DND-41 (cell line): ENCODE measurements around the gene CYP4V2.

ENCODE experiments used
- EZH2 ChIP-seq: IDR thresholded peaks from 3 replicates; pipeline ENCODE4 v1.6.1; 2012; ENCODE audit warnings: borderline replicate concordance, low read depth, mild to moderate bottlenecking, moderate library complexity, low read length, inconsistent platforms; ENCODE audit not compliant: severe bottlenecking
- TF ChIP-seq, protein P1 (sequence below): IDR thresholded peaks from 2 replicates; pipeline ENCODE4 v1.5.1; 2012; ENCODE audit warnings: borderline replicate concordance, low read length, moderate library complexity, mild to moderate bottlenecking; ENCODE audit not compliant: poor library complexity, severe bottlenecking; ENCODE audit errors: extremely low read depth

DNA sequence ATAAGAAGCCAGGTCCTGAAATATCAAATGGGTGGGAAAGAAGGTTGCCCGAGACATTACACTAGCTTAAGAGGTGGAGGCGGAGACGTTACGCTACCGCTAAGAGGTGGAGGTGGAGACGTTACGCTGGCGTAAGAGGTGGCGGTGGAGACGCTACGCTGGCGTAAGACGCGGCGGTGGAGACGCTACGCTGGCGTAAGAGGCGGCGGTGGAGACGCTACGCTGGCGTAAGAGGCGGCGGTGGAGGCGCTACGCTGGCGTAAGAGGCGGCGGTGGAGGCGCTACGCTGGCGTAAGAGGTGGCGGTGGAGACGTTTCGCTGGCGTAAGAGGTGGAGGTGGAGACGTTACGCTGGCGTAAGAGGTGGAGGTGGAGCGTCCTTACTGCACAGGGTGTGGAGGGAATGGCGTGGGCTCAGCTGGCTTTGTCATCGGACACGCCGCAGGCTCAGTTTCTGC, 12.8 kb downstream of the CYP4V2 start:
- TF ChIP-seq, protein P1, sequence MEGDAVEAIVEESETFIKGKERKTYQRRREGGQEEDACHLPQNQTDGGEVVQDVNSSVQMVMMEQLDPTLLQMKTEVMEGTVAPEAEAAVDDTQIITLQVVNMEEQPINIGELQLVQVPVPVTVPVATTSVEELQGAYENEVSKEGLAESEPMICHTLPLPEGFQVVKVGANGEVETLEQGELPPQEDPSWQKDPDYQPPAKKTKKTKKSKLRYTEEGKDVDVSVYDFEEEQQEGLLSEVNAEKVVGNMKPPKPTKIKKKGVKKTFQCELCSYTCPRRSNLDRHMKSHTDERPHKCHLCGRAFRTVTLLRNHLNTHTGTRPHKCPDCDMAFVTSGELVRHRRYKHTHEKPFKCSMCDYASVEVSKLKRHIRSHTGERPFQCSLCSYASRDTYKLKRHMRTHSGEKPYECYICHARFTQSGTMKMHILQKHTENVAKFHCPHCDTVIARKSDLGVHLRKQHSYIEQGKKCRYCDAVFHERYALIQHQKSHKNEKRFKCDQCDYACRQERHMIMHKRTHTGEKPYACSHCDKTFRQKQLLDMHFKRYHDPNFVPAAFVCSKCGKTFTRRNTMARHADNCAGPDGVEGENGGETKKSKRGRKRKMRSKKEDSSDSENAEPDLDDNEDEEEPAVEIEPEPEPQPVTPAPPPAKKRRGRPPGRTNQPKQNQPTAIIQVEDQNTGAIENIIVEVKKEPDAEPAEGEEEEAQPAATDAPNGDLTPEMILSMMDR = no peak
- no peak for TF ChIP-seq EZH2
